H1 (cell line): ENCODE results near the gene PPAT. TPM values are rescaled to one million over a fixed set of nuclear protein-coding genes. Genes with fewer than 3 reads are reported as not detected.

Experiments
- CHD2 ChIP-seq: IDR thresholded peaks from 2 replicates; pipeline ENCODE4 v1.6.1; 2012; ENCODE audit warnings: low read length, improper control_type of control experiment
- CHD7 ChIP-seq: fragments of 300-600 bp; sonication (generic); IDR thresholded peaks from 2 replicates; pipeline ENCODE4 v1.7.1; 2012; ENCODE audit warnings: low read length, moderate library complexity, mild to moderate bottlenecking, inconsistent platforms; ENCODE audit not compliant: insufficient replicate concordance
- CTCF ChIP-seq, 3 experiments: IDR thresholded peaks; 1 replicate in 2 of 3; 2 replicates in 1 of 3; pipeline versions ENCODE4 v1.5.1 to v1.6.1; 2011; ENCODE audit warnings: low read length in 3 of 3, mild to moderate bottlenecking in 3 of 3, inconsistent platforms in 2 of 3, low read depth in 1 of 3, moderate library complexity in 1 of 3; ENCODE audit not compliant: insufficient read depth in 1 of 3; ENCODE audit errors: control extremely low read depth in 1 of 3
- EP300 ChIP-seq, 2 experiments: IDR thresholded peaks; 1 replicate in 1 of 2; 2 replicates in 1 of 2; pipeline ENCODE4 v1.6.1; 2011 to 2012; ENCODE audit warnings: low read depth in 2 of 2, low read length in 2 of 2, mild to moderate bottlenecking in 2 of 2, borderline replicate concordance in 1 of 2, inconsistent platforms in 1 of 2, moderate library complexity in 1 of 2
- HDAC6 ChIP-seq: IDR thresholded peaks from one replicate; pipeline ENCODE4 v1.7.1; 2012; ENCODE audit warnings: low read depth, mild to moderate bottlenecking, inconsistent platforms, low read length, moderate library complexity
- POLR2A ChIP-seq, 2 experiments: IDR thresholded peaks; 1 replicate in 1 of 2; 2 replicates in 1 of 2; pipeline ENCODE4 v1.6.1; 2011; ENCODE audit warnings: low read depth in 2 of 2, low read length in 2 of 2, mild to moderate bottlenecking in 2 of 2; ENCODE audit errors: control extremely low read depth in 1 of 2
- SUZ12 ChIP-seq: fragments of 200-600 bp; sonication (generic); IDR thresholded peaks from 2 replicates; pipeline ENCODE4 v1.6.1; 2012; ENCODE audit warnings: mild to moderate bottlenecking, inconsistent platforms, low read length, moderate library complexity, mixed read lengths
- YY1 ChIP-seq: IDR thresholded peaks from 2 replicates; pipeline ENCODE4 v1.6.1; 2011; ENCODE audit warnings: low read depth, mild to moderate bottlenecking, low read length
- ZNF274 ChIP-seq: IDR thresholded peaks from 2 replicates; pipeline ENCODE4 v1.7.0; 2012; ENCODE audit warnings: low read length, borderline replicate concordance; ENCODE audit errors: extremely low read depth
- polyA plus RNA-seq, 7 experiments: library from polyadenylated mRNA; depleted of rRNA in 3 of 7; stranded (reverse) in 5 of 7; unstranded in 2 of 7; fragments of >200 nt in 5 of 7; fragments of 200-250 nt in 2 of 7; gene quantifications; 1 replicate in 5 of 7; 2 replicates in 1 of 7; 4 replicates in 1 of 7; pipeline versions ENCODE4 v1.2.1 to v1.2.3, GENCODE V29; 2011 to 2013; ENCODE audit warnings: missing spikeins in 2 of 7, mixed read lengths in 2 of 7
- total RNA-seq: library from RNA; stranded (reverse); fragmentation: NEBNext Ultra II Directional; extraction: Animal tissue kit (Norgen Biotek cat#: 25700); gene quantifications from 2 replicates; pipeline ENCODE4 v1.2.1, GENCODE V29; 2021

Gene PPAT
- total and polyA plus RNA-seq, 2 of the 8 experiments (the other 6 are each of a cell fraction or from before 2014, with no cell fraction given): 24.5 to 104 TPM

- TF ChIP-seq CHD7: no peak
- no peak for TF ChIP-seq CTCF (IDR thresholded peaks at IDR 0.05; ENCODE audit: control extremely low read depth in 1 of 3, insufficient read depth in 1 of 3, low read depth in 1 of 3, low read length in 3 of 3)
- no peak for TF ChIP-seq POLR2A (IDR thresholded peaks at IDR 0.05; ENCODE audit: control extremely low read depth in 1 of 2, low read depth in 2 of 2, low read length in 2 of 2)
- TF ChIP-seq SUZ12: no peak
- no peak for TF ChIP-seq YY1
- TF ChIP-seq HDAC6: no peak
- TF ChIP-seq CHD2: no peak
- TF ChIP-seq ZNF274: no peak
- TF ChIP-seq EP300 (IDR thresholded peaks at IDR 0.05; ENCODE audit: borderline replicate concordance in 1 of 2, low read depth in 2 of 2, low read length in 2 of 2): no peak
These were observed 75.3 kb downstream of the PPAT start (continued) for GRCh38 chr4:56360071-56360470.
